ENCODE data around the gene POU2F1.
"Not testable (repeated sequence)": the region's sequence is repeated elsewhere in the genome, so short reads cannot be mapped to it uniquely, and the experiment has no call there.

Gene POU2F1

GRCh38 chr1:167232801-167233200 lies 12.1 kb downstream of the POU2F1 start:
- DNase-seq = no peak

GRCh38 chr1:167233373-167233772 lies 12.7 kb downstream of the POU2F1 start:
- no peak for DNase-seq

GRCh38 chr1:167237000-167237399 lies 16.3 kb downstream of the POU2F1 start:
- DNase-seq = no peak

GRCh38 chr1:167238713-167239112 lies 18.0 kb downstream of the POU2F1 start:
- no peak for DNase-seq

- no peak for DNase-seq
These were observed 18.6 kb downstream of the POU2F1 start for GRCh38 chr1:167239257-167239656.

GRCh38 chr1:167244244-167244643 lies 23.6 kb downstream of the POU2F1 start:
- DNase-seq = no peak

- DNase-seq = not testable (repeated sequence)
These were observed 24.5 kb downstream of the POU2F1 start for GRCh38 chr1:167245168-167245567.

- no peak for DNase-seq
These were observed 26.3 kb downstream of the POU2F1 start for GRCh38 chr1:167246971-167247370.

GRCh38 chr1:167247754-167248153 lies 27.1 kb downstream of the POU2F1 start:
- no peak for DNase-seq

- no peak for DNase-seq
These were observed 28.3 kb downstream of the POU2F1 start for GRCh38 chr1:167248707-167249642.

- DNase-seq = no peak
These were observed 29.0 kb downstream of the POU2F1 start for GRCh38 chr1:167249702-167250101.

- DNase-seq = no peak
These were observed 29.8 kb downstream of the POU2F1 start for GRCh38 chr1:167250482-167250881.

GRCh38 chr1:167251472-167251871 lies 30.8 kb downstream of the POU2F1 start:
- no peak for DNase-seq

GRCh38 chr1:167252986-167253385 lies 32.3 kb downstream of the POU2F1 start:
- DNase-seq = no peak

- DNase-seq = peak; percentile 66
These were observed 38.2 kb downstream of the POU2F1 start for GRCh38 chr1:167258858-167259257.

GRCh38 chr1:167262836-167263235 lies 42.1 kb downstream of the POU2F1 start:
- DNase-seq = no peak

GRCh38 chr1:167263344-167263743 lies 42.7 kb downstream of the POU2F1 start:
- no peak for DNase-seq

- no peak for DNase-seq
These were observed 43.3 kb downstream of the POU2F1 start for GRCh38 chr1:167263819-167264464.

GRCh38 chr1:167266965-167267364 lies 46.3 kb downstream of the POU2F1 start:
- no peak for DNase-seq

- no peak for DNase-seq
These were observed 47.7 kb downstream of the POU2F1 start for GRCh38 chr1:167268347-167268787.

- no peak for DNase-seq
These were observed 49.8 kb downstream of the POU2F1 start for GRCh38 chr1:167270349-167271092.

GRCh38 chr1:167272369-167272957 lies 51.8 kb downstream of the POU2F1 start:
- DNase-seq = peak; percentile 62
